ENCODE results near the gene TYMS.
A peak's percentile ranks its signal among the peaks of the same experiment; 100 is the strongest.

Gene TYMS

GRCh38 chr18:641224-641623 is 16.2 kb upstream of the TYMS start:
- no peaks in the 10 kb centered on the region for H3K36me3 ChIP-seq (ENCODE audit: insufficient read depth, low read length)
- H4K20me1 ChIP-seq (ENCODE audit: insufficient read depth, low read length, poor library complexity, severe bottlenecking) = no peaks in the 10 kb centered on the region
- H3K9ac ChIP-seq (ENCODE audit: low read depth, low read length, poor library complexity, severe bottlenecking) = no peak overlapping the region
- H3K9me2 ChIP-seq (replicated peaks; ENCODE audit: low read depth, low read length) = no peaks in the 10 kb centered on the region
- no peaks in the 10 kb centered on the region for H3F3A ChIP-seq (ENCODE audit: low read depth)
- no peaks in the 10 kb centered on the region for H3K79me2 ChIP-seq (ENCODE audit: insufficient read depth, low read length)
- no peak overlapping the region for H2AFZ ChIP-seq (ENCODE audit: low read length)
- no peak overlapping the region for H3K4me2 ChIP-seq (ENCODE audit: low read depth, low read length, poor library complexity, severe bottlenecking)
- no peak for TF ChIP-seq CTCF (conservative IDR thresholded peaks at IDR 0.05; ENCODE audit: low read length)
- TF ChIP-seq EZH2phosphoT487 (IDR thresholded peaks at IDR 0.05; ENCODE audit: borderline replicate concordance) = no peak
- H3K27me3 ChIP-seq (ENCODE audit: insufficient read depth, low read length, poor library complexity, severe bottlenecking) = no peaks in the 10 kb centered on the region
- peaks cover 17% of the 10 kb centered on the region for H3K4me1 ChIP-seq (ENCODE audit: insufficient read depth, low read length, poor library complexity, severe bottlenecking)
- no peaks in the 10 kb centered on the region for H3K9me3 ChIP-seq (ENCODE audit: insufficient read depth, low read depth, low read length)
- H3K4me3 ChIP-seq (ENCODE audit: low read length, poor library complexity, severe bottlenecking) = no peak overlapping the region

- peak overlapping the region; percentile 25 for H3K9ac ChIP-seq (ENCODE audit: low read depth, low read length, poor library complexity, severe bottlenecking)
- H3K4me3 ChIP-seq (ENCODE audit: low read length, poor library complexity, severe bottlenecking) = peak overlapping the region; percentile 10
- no peaks in the 10 kb centered on the region for H3K36me3 ChIP-seq (ENCODE audit: insufficient read depth, low read length)
- no peaks in the 10 kb centered on the region for H3K27me3 ChIP-seq (ENCODE audit: insufficient read depth, low read length, poor library complexity, severe bottlenecking)
- no peaks in the 10 kb centered on the region for H3K9me2 ChIP-seq (replicated peaks; ENCODE audit: low read depth, low read length)
- TF ChIP-seq EZH2phosphoT487 (IDR thresholded peaks at IDR 0.05; ENCODE audit: borderline replicate concordance) (no peak), CTCF (conservative IDR thresholded peaks at IDR 0.05; ENCODE audit: low read length) (peak; percentile 26; the same call in 1 of the 2 replicates)
- H3K4me2 ChIP-seq (ENCODE audit: low read depth, low read length, poor library complexity, severe bottlenecking) = peak overlapping the region; percentile 48
- no peaks in the 10 kb centered on the region for H4K20me1 ChIP-seq (ENCODE audit: insufficient read depth, low read length, poor library complexity, severe bottlenecking)
- H3F3A ChIP-seq (ENCODE audit: low read depth) = no peaks in the 10 kb centered on the region
- no peaks in the 10 kb centered on the region for H3K79me2 ChIP-seq (ENCODE audit: insufficient read depth, low read length)
- peaks cover 22% of the 10 kb centered on the region for H3K4me1 ChIP-seq (ENCODE audit: insufficient read depth, low read length, poor library complexity, severe bottlenecking)
- no peaks in the 10 kb centered on the region for H3K9me3 ChIP-seq (ENCODE audit: insufficient read depth, low read depth, low read length)
- peak overlapping the region; percentile 63; the same call in 1 of the 2 replicates for H2AFZ ChIP-seq (ENCODE audit: low read length)
Measured at GRCh38 chr18:644395-645004, 13.0 kb upstream of the TYMS start.

- TF ChIP-seq CTCF (conservative IDR thresholded peaks at IDR 0.05; ENCODE audit: low read length) (no peak), EZH2phosphoT487 (IDR thresholded peaks at IDR 0.05; ENCODE audit: borderline replicate concordance) (no peak)
- H3K36me3 ChIP-seq (ENCODE audit: insufficient read depth, low read length) = no peaks in the 10 kb centered on the region
- no peaks in the 10 kb centered on the region for H4K20me1 ChIP-seq (ENCODE audit: insufficient read depth, low read length, poor library complexity, severe bottlenecking)
- H3K4me1 ChIP-seq (ENCODE audit: insufficient read depth, low read length, poor library complexity, severe bottlenecking) = peaks cover 47% of the 10 kb centered on the region
- H3K27me3 ChIP-seq (ENCODE audit: insufficient read depth, low read length, poor library complexity, severe bottlenecking) = no peaks in the 10 kb centered on the region
- no peak overlapping the region for H3K4me3 ChIP-seq (ENCODE audit: low read length, poor library complexity, severe bottlenecking)
- H3K79me2 ChIP-seq (ENCODE audit: insufficient read depth, low read length) = no peaks in the 10 kb centered on the region
- H3K9me3 ChIP-seq (ENCODE audit: insufficient read depth, low read depth, low read length) = no peaks in the 10 kb centered on the region
- H3K9ac ChIP-seq (ENCODE audit: low read depth, low read length, poor library complexity, severe bottlenecking) = no peak overlapping the region
- H3K9me2 ChIP-seq (replicated peaks; ENCODE audit: low read depth, low read length) = no peaks in the 10 kb centered on the region
- no peak overlapping the region for H2AFZ ChIP-seq (ENCODE audit: low read length)
- no peak overlapping the region for H3K4me2 ChIP-seq (ENCODE audit: low read depth, low read length, poor library complexity, severe bottlenecking)
- no peaks in the 10 kb centered on the region for H3F3A ChIP-seq (ENCODE audit: low read depth)
Measured at GRCh38 chr18:647304-647703, 10.1 kb upstream of the TYMS start.

Data from Loucy (cell line).